GM12878 (cell line): ENCODE results near the gene ERI2. TPM values are rescaled to one million over a fixed set of nuclear protein-coding genes. Genes with fewer than 3 reads are reported as not detected.

ENCODE experiments used
- ATAC-seq: fragments of 200-7000 bp; cut with Tn5 transposase; 3 replicates; pipeline ENCODE4 v1.9.1; 2020; ENCODE audit warnings: mild to moderate bottlenecking, moderate library complexity
- BruUV-seq: library from RNA; stranded (reverse); fragments of 400-500 nt; replicated peaks from 2 replicates; lab custom pipeline; 2021; lab: Mats Ljungman, UMichigan
- CTCF ChIA-PET: fragments of 300-600 bp; sonication (Branson Sonifier 250); formaldehyde crosslinking; extraction: SDS; loops from one replicate; lab custom pipeline; 2021; ENCODE audit warnings: inconsistent platforms; lab: Yijun Ruan, JAX
- POLR2A ChIA-PET: fragments of 350-600 bp; formaldehyde crosslinking; extraction: SDS; loops from one replicate; lab custom pipeline; 2021; ENCODE audit warnings: inconsistent platforms; lab: Charles Lee
- RAD21 ChIA-PET: fragments of 300-600 bp; sonication (Branson Sonifier 250); formaldehyde crosslinking; loops from one replicate; lab custom pipeline; 2023; ENCODE audit warnings: antibody characterized with exemption; ENCODE audit not compliant: unreplicated experiment; lab: Charles Lee
- SMC1A ChIA-PET: fragments of 300-600 bp; sonication (Branson Sonifier 250); formaldehyde crosslinking; loops from one replicate; lab custom pipeline; 2023; ENCODE audit not compliant: unreplicated experiment, uncharacterized antibody; lab: Charles Lee
- DNase-seq: peaks from one replicate; pipeline ENCODE4 v3.0.0-alpha.2; 2011; ENCODE audit warnings: low read depth, low spot score
- FAIRE-seq: peaks from 3 replicates; lab custom pipeline; 2011; peaks lifted over from hg19 to GRCh38; lab: Jason Lieb, UNC
- H2AFZ ChIP-seq: 2 replicates; pipeline ENCODE4 v1.6.0; 2011; ENCODE audit warnings: low read depth, low read length, control low read depth; ENCODE audit not compliant: control insufficient read depth
- H3K27ac ChIP-seq: 2 replicates; pipeline ENCODE4 v1.5.1; 2011; ENCODE audit warnings: control low read depth; ENCODE audit not compliant: control insufficient read depth, insufficient read depth
- H3K27me3 ChIP-seq, 2 experiments: replicated peaks in 1 of 2; 2 replicates each; pipeline versions ENCODE4 v1.6.0 to v1.6.1; 2011; ENCODE audit warnings: low read length in 1 of 2; ENCODE audit not compliant: control insufficient read depth in 2 of 2, insufficient read depth in 2 of 2
- H3K36me3 ChIP-seq, 2 experiments: 2 replicates each; pipeline ENCODE4 v1.5.1; 2011; ENCODE audit warnings: low read length in 1 of 2; ENCODE audit not compliant: control insufficient read depth in 2 of 2, insufficient read depth in 2 of 2
- H3K4me1 ChIP-seq: 2 replicates; pipeline ENCODE4 v1.6.1; 2011; ENCODE audit warnings: mild to moderate bottlenecking, low read length, moderate library complexity, mixed read lengths; ENCODE audit not compliant: control insufficient read depth, insufficient read depth
- H3K4me2 ChIP-seq: 2 replicates; pipeline ENCODE4 v1.6.0; 2011; ENCODE audit warnings: control low read depth; ENCODE audit not compliant: control insufficient read depth, insufficient read depth
- H3K4me3 ChIP-seq: fragments of 200-600 bp; sonication (generic); 2 replicates; pipeline ENCODE4 v1.5.1; 2016
- H3K79me2 ChIP-seq: 2 replicates; pipeline ENCODE4 v1.6.0; 2011; ENCODE audit warnings: low read length; ENCODE audit not compliant: control insufficient read depth, insufficient read depth
- H3K9ac ChIP-seq: 2 replicates; pipeline ENCODE4 v1.8.0; 2011; ENCODE audit warnings: low read length, control low read depth, mixed read lengths; ENCODE audit not compliant: control insufficient read depth, insufficient read depth
- H3K9me3 ChIP-seq: replicated peaks from 3 replicates; pipeline ENCODE4 v1.5.1; 2011; ENCODE audit warnings: mild to moderate bottlenecking, low read length; ENCODE audit not compliant: control insufficient read depth, insufficient read depth
- H4K20me1 ChIP-seq: 2 replicates; pipeline ENCODE4 v1.6.0; 2011; ENCODE audit not compliant: control insufficient read depth, insufficient read depth
- CBFB ChIP-seq: IDR thresholded peaks from 2 replicates; pipeline ENCODE4 v1.6.1; 2016; ENCODE audit warnings: antibody characterized with exemption, low read depth
- LARP7 ChIP-seq: fragments of 450-650 bp; IDR thresholded peaks from 2 replicates; pipeline ENCODE4 v1.6.1; 2017; ENCODE audit warnings: mild to moderate bottlenecking
- NFYA ChIP-seq: IDR thresholded peaks from 2 replicates; pipeline ENCODE4 v1.6.1; 2011; ENCODE audit warnings: low read depth, mild to moderate bottlenecking, low read length, improper control_type of control experiment, borderline replicate concordance
- POLR2AphosphoS5 ChIP-seq: IDR thresholded peaks from 2 replicates; pipeline ENCODE4 v1.6.1; 2011; ENCODE audit warnings: mild to moderate bottlenecking, low read length, inconsistent platforms
- SIN3A ChIP-seq: IDR thresholded peaks from 2 replicates; pipeline ENCODE4 v1.6.1; 2012; ENCODE audit warnings: low read depth, low read length, improper control_type of control experiment
- SREBF2 ChIP-seq: IDR thresholded peaks from 2 replicates; pipeline ENCODE4 v1.6.1; 2012; ENCODE audit warnings: mild to moderate bottlenecking, low read length
- WGBS: methylation state at CpG from one replicate; pipeline ENCODE4 v1.1.6; 2016; ENCODE audit warnings: low lambda C conversion rate; ENCODE audit not compliant: insufficient replicate concordance, insufficient coverage; ENCODE audit errors: missing lambda C conversion rate; 5-methylcytosine and 5-hydroxymethylcytosine counted together
- in situ Hi-C: fragments of 300-500 bp; cut with MboI; formaldehyde crosslinking; loops from 9 replicates; pipeline ENCODE4 v1.14.3; 2018; ENCODE audit warnings: mixed read lengths
- intact Hi-C: fragments of 100-400 bp; cut with micrococcal nuclease; formaldehyde crosslinking; loops from one replicate; pipeline ENCODE4 v1.14.2; 2022; ENCODE audit not compliant: unreplicated experiment
- polyA plus RNA-seq, 11 experiments: library from polyadenylated mRNA; depleted of rRNA in 4 of 11; unstranded in 6 of 11; stranded (reverse) in 5 of 11; fragments of >200 nt; fragmentation: Nextera tagmentation in 4 of 11; fragmentation: Illumina TruSeq in 1 of 11; extraction: Ambion mirVana in 4 of 11; extraction: Trizol in 1 of 11; gene quantifications; 1 replicate in 1 of 11; 2 replicates in 10 of 11; pipeline versions ENCODE4 v1.2.1 to v1.2.3, GENCODE V29; 2011 to 2016; ENCODE audit warnings: inconsistent platforms in 2 of 11, missing spikeins in 2 of 11, low read depth in 1 of 11
- small RNA-seq: library from RNA; depleted of rRNA; stranded (forward); fragments of <200 nt; gene quantifications from one replicate; pipeline ENCODE3, GENCODE V24; 2014
- total RNA-seq, 4 experiments: library from RNA; depleted of rRNA in 3 of 4; stranded (reverse); fragments of >200 nt in 3 of 4; fragmentation: Illumina TruSeq in 1 of 4; extraction: Trizol in 1 of 4; gene quantifications; 2 replicates each; pipeline versions ENCODE4 v1.2.1 to v1.2.3, GENCODE V29; 2013 to 2021
- TF ChIP-seq, protein P1 (sequence below): fragments of 450-650 bp; IDR thresholded peaks from 2 replicates; pipeline ENCODE4 v1.6.1; 2017; ENCODE audit warnings: mild to moderate bottlenecking
- TF ChIP-seq, protein P2 (sequence below): fragments of 450-650 bp; IDR thresholded peaks from 2 replicates; pipeline ENCODE4 v1.6.1; 2017; ENCODE audit warnings: borderline replicate concordance

ERI2 gene
- total and polyA plus RNA-seq, 10 of the 15 experiments (the other 5 are each of a cell fraction or from before 2014, with no cell fraction given), result 7.7 to 35.5 (median 19.2) TPM

DNA sequence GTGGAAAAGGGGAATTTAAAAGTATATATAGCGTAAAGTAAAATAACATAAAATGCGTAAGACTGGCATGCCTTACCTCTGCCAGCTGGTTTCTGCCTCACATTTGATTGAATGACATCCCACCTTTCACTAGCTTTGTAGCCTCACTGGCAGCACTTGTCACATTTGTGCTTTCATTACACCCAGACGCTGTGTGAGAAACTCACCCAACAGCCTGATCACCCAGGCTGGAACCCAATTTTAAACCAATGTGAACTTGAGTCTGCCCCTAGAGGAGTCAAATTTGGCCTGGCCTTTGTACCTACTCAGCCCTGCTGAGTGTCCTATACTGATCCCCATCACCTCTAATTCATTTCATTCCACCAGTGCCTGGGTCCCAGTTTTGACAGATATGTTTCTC, 59.8 kb downstream of the ERI2 start:
- intact Hi-C loops (no loop called here), in situ Hi-C loops (no loop called here)
- H3K4me3 ChIP-seq, result no peak overlapping the region
- H3K9ac ChIP-seq, result no peak overlapping the region
- no peaks in the 10 kb centered on the region for H4K20me1 ChIP-seq
- DNase-seq (no peak), ATAC-seq (no peak), FAIRE-seq (no peak)
- no peak overlapping the region for H2AFZ ChIP-seq
- BruUV-seq, result no TSS peak
- ChIA-PET RAD21 (no interaction called here), SMC1A (no interaction called here), POLR2A (no interaction called here), CTCF (interaction anchor here (0.8 to 1.1 kb wide), 2 partner anchors 19 to 37 kb away, joined by 3 read pairs; no protein-coding TSS in a partner anchor)
- H3K27me3 ChIP-seq, result no peaks in the 10 kb centered on the region
- TF ChIP-seq NFYA (no peak), SREBF2 (no peak), POLR2AphosphoS5 (no peak), LARP7 (no peak), SIN3A (no peak), CBFB (no peak)
- TF ChIP-seq, protein P1, sequence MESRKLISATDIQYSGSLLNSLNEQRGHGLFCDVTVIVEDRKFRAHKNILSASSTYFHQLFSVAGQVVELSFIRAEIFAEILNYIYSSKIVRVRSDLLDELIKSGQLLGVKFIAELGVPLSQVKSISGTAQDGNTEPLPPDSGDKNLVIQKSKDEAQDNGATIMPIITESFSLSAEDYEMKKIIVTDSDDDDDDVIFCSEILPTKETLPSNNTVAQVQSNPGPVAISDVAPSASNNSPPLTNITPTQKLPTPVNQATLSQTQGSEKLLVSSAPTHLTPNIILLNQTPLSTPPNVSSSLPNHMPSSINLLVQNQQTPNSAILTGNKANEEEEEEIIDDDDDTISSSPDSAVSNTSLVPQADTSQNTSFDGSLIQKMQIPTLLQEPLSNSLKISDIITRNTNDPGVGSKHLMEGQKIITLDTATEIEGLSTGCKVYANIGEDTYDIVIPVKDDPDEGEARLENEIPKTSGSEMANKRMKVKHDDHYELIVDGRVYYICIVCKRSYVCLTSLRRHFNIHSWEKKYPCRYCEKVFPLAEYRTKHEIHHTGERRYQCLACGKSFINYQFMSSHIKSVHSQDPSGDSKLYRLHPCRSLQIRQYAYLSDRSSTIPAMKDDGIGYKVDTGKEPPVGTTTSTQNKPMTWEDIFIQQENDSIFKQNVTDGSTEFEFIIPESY, result no peak
- TF ChIP-seq, protein P2, sequence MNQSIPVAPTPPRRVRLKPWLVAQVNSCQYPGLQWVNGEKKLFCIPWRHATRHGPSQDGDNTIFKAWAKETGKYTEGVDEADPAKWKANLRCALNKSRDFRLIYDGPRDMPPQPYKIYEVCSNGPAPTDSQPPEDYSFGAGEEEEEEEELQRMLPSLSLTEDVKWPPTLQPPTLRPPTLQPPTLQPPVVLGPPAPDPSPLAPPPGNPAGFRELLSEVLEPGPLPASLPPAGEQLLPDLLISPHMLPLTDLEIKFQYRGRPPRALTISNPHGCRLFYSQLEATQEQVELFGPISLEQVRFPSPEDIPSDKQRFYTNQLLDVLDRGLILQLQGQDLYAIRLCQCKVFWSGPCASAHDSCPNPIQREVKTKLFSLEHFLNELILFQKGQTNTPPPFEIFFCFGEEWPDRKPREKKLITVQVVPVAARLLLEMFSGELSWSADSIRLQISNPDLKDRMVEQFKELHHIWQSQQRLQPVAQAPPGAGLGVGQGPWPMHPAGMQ, result no peak
- H3K9me3 ChIP-seq, result no peaks in the 10 kb centered on the region; the same call in 1 of the 3 replicates
- H3K4me1 ChIP-seq, result no peaks in the 10 kb centered on the region
- no peak overlapping the region for H3K27ac ChIP-seq
- WGBS, result 98% methylated on average over 3 of the region's 3 CpGs
- H3K79me2 ChIP-seq, result peaks cover 1% of the 10 kb centered on the region
- H3K4me2 ChIP-seq, result no peak overlapping the region
- H3K36me3 ChIP-seq, result no peaks in the 10 kb centered on the region

Small RNAs within 50 kb of the gene (small RNA-seq; reads per million reads assigned to genes)
- gene RF00618 (not detected), gene RNU6-944P (not detected)

Other genes with a start within 250 kb of the ERI2 start
- not detected in 2 replicates for gene ACSM2B, start 230.1 kb downstream of the ERI2 start, total RNA-seq (2014; rRNA removed)
- gene ACSM2B, start 230.1 kb downstream of the ERI2 start, total RNA-seq (2014; rRNA removed; fragmentation: Illumina TruSeq; extraction: Trizol), result not detected in 2 replicates
- 0.13 TPM in 1 of 2 replicates, not detected in the other for gene ACSM2B, start 230.1 kb downstream of the ERI2 start, total RNA-seq (2021)
- not detected in 2 replicates for gene ACSM2B, start 230.1 kb downstream of the ERI2 start, polyA plus RNA-seq (2011; rRNA removed)
- not detected in 2 replicates for gene ACSM2B, start 230.1 kb downstream of the ERI2 start, polyA plus RNA-seq (2014; fragmentation: Illumina TruSeq; extraction: Trizol)
- gene ACSM2B, start 230.1 kb downstream of the ERI2 start, polyA plus RNA-seq (2014; fragmentation: Nextera tagmentation; extraction: Ambion mirVana), result not detected
- not detected in 2 replicates for gene ACSM2B, start 230.1 kb downstream of the ERI2 start, polyA plus RNA-seq (2014; rRNA removed)
- gene ACSM2B, start 230.1 kb downstream of the ERI2 start, polyA plus RNA-seq (2016; fragmentation: Nextera tagmentation; extraction: Ambion mirVana), result not detected
- gene ACSM1, start 108.8 kb downstream of the ERI2 start, total RNA-seq (2014; rRNA removed), result 0.22 TPM in 1 of 2 replicates, not detected in the other
- 0.09 and 0.22 TPM in 2 replicates for gene ACSM1, start 108.8 kb downstream of the ERI2 start, total RNA-seq (2014; rRNA removed; fragmentation: Illumina TruSeq; extraction: Trizol)
- gene ACSM1, start 108.8 kb downstream of the ERI2 start, total RNA-seq (2021), result not detected in 2 replicates
- gene ACSM1, start 108.8 kb downstream of the ERI2 start, polyA plus RNA-seq (2011; rRNA removed), result 0.15 and 0.26 TPM in 2 replicates
- gene ACSM1, start 108.8 kb downstream of the ERI2 start, polyA plus RNA-seq (2014; fragmentation: Illumina TruSeq; extraction: Trizol), result 0.13 and 0.55 TPM in 2 replicates
- under 1 TPM; 0.11 TPM for gene ACSM1, start 108.8 kb downstream of the ERI2 start, polyA plus RNA-seq (2014; fragmentation: Nextera tagmentation; extraction: Ambion mirVana)
- gene ACSM1, start 108.8 kb downstream of the ERI2 start, polyA plus RNA-seq (2014; rRNA removed), result 0.14 and 0.22 TPM in 2 replicates
- gene ACSM1, start 108.8 kb downstream of the ERI2 start, polyA plus RNA-seq (2016; fragmentation: Nextera tagmentation; extraction: Ambion mirVana), result not detected
- 46.3 and 48.4 TPM in 2 replicates for gene THUMPD1, start 64.7 kb downstream of the ERI2 start, total RNA-seq (2014; rRNA removed)
- gene THUMPD1, start 64.7 kb downstream of the ERI2 start, total RNA-seq (2014; rRNA removed; fragmentation: Illumina TruSeq; extraction: Trizol), result 48.5 and 49.5 TPM in 2 replicates
- gene THUMPD1, start 64.7 kb downstream of the ERI2 start, total RNA-seq (2021), result 33.7 and 36.2 TPM in 2 replicates
- 35.5 and 61.3 TPM in 2 replicates for gene THUMPD1, start 64.7 kb downstream of the ERI2 start, polyA plus RNA-seq (2011; rRNA removed)
- gene THUMPD1, start 64.7 kb downstream of the ERI2 start, polyA plus RNA-seq (2014; fragmentation: Illumina TruSeq; extraction: Trizol), result 37.7 and 44.4 TPM in 2 replicates
- gene THUMPD1, start 64.7 kb downstream of the ERI2 start, polyA plus RNA-seq (2014; fragmentation: Nextera tagmentation; extraction: Ambion mirVana), result 10 to 100 TPM; 21.5 to 26.1 TPM
- gene THUMPD1, start 64.7 kb downstream of the ERI2 start, polyA plus RNA-seq (2014; rRNA removed), result 28.9 and 31.7 TPM in 2 replicates
- gene THUMPD1, start 64.7 kb downstream of the ERI2 start, polyA plus RNA-seq (2016; fragmentation: Nextera tagmentation; extraction: Ambion mirVana), result 10 to 100 TPM; 45.2 to 49.5 TPM
- gene ACSM3, start 42.5 kb downstream of the ERI2 start, total RNA-seq (2014; rRNA removed), result 4.5 and 7.7 TPM in 2 replicates
- 5.4 and 6.5 TPM in 2 replicates for gene ACSM3, start 42.5 kb downstream of the ERI2 start, total RNA-seq (2014; rRNA removed; fragmentation: Illumina TruSeq; extraction: Trizol)
- gene ACSM3, start 42.5 kb downstream of the ERI2 start, total RNA-seq (2021), result 4.4 and 7.1 TPM in 2 replicates
- 21.0 and 28.6 TPM in 2 replicates for gene ACSM3, start 42.5 kb downstream of the ERI2 start, polyA plus RNA-seq (2011; rRNA removed)
- 6.7 and 7.5 TPM in 2 replicates for gene ACSM3, start 42.5 kb downstream of the ERI2 start, polyA plus RNA-seq (2014; fragmentation: Illumina TruSeq; extraction: Trizol)
- gene ACSM3, start 42.5 kb downstream of the ERI2 start, polyA plus RNA-seq (2014; fragmentation: Nextera tagmentation; extraction: Ambion mirVana), result 1 to 10 TPM; 5.0 to 6.8 TPM
- 4.2 and 4.9 TPM in 2 replicates for gene ACSM3, start 42.5 kb downstream of the ERI2 start, polyA plus RNA-seq (2014; rRNA removed)
- gene ACSM3, start 42.5 kb downstream of the ERI2 start, polyA plus RNA-seq (2016; fragmentation: Nextera tagmentation; extraction: Ambion mirVana), result 1 to 10 TPM; 6.9 to 7.9 TPM
- 10.3 and 12.9 TPM in 2 replicates for gene REXO5, start 55 bp upstream of the ERI2 start, total RNA-seq (2014; rRNA removed)
- 9.9 and 11.0 TPM in 2 replicates for gene REXO5, start 55 bp upstream of the ERI2 start, total RNA-seq (2014; rRNA removed; fragmentation: Illumina TruSeq; extraction: Trizol)
- 9.3 and 9.4 TPM in 2 replicates for gene REXO5, start 55 bp upstream of the ERI2 start, total RNA-seq (2021)
- gene REXO5, start 55 bp upstream of the ERI2 start, polyA plus RNA-seq (2011; rRNA removed), result 9.4 and 13.6 TPM in 2 replicates
- 9.2 and 10.3 TPM in 2 replicates for gene REXO5, start 55 bp upstream of the ERI2 start, polyA plus RNA-seq (2014; fragmentation: Illumina TruSeq; extraction: Trizol)
- 1 to 10 TPM; 3.8 to 4.1 TPM for gene REXO5, start 55 bp upstream of the ERI2 start, polyA plus RNA-seq (2014; fragmentation: Nextera tagmentation; extraction: Ambion mirVana)
- gene REXO5, start 55 bp upstream of the ERI2 start, polyA plus RNA-seq (2014; rRNA removed), result 8.6 and 12.9 TPM in 2 replicates
- gene REXO5, start 55 bp upstream of the ERI2 start, polyA plus RNA-seq (2016; fragmentation: Nextera tagmentation; extraction: Ambion mirVana), result 10 to 100 TPM; 15.4 to 15.5 TPM
- gene DCUN1D3, start 93.9 kb upstream of the ERI2 start, total RNA-seq (2014; rRNA removed), result 2.4 and 2.8 TPM in 2 replicates
- gene DCUN1D3, start 93.9 kb upstream of the ERI2 start, total RNA-seq (2014; rRNA removed; fragmentation: Illumina TruSeq; extraction: Trizol), result 2.3 and 2.5 TPM in 2 replicates
- 3.5 and 3.7 TPM in 2 replicates for gene DCUN1D3, start 93.9 kb upstream of the ERI2 start, total RNA-seq (2021)
- gene DCUN1D3, start 93.9 kb upstream of the ERI2 start, polyA plus RNA-seq (2011; rRNA removed), result 4.5 and 5.5 TPM in 2 replicates
- 1.6 and 1.8 TPM in 2 replicates for gene DCUN1D3, start 93.9 kb upstream of the ERI2 start, polyA plus RNA-seq (2014; fragmentation: Illumina TruSeq; extraction: Trizol)
- gene DCUN1D3, start 93.9 kb upstream of the ERI2 start, polyA plus RNA-seq (2014; fragmentation: Nextera tagmentation; extraction: Ambion mirVana), result 1 to 10 TPM in 1 of 2 experiments, under 1 TPM in 1; 0.47 to 1.2 TPM
- gene DCUN1D3, start 93.9 kb upstream of the ERI2 start, polyA plus RNA-seq (2014; rRNA removed), result 1.9 TPM in 2 replicates
- gene DCUN1D3, start 93.9 kb upstream of the ERI2 start, polyA plus RNA-seq (2016; fragmentation: Nextera tagmentation; extraction: Ambion mirVana), result 1 to 10 TPM; 1.3 to 1.8 TPM
- gene LYRM1, start 94.3 kb upstream of the ERI2 start, total RNA-seq (2014; rRNA removed), result 24.9 and 27.2 TPM in 2 replicates
- 37.2 and 41.0 TPM in 2 replicates for gene LYRM1, start 94.3 kb upstream of the ERI2 start, total RNA-seq (2014; rRNA removed; fragmentation: Illumina TruSeq; extraction: Trizol)
- 18.4 and 19.4 TPM in 2 replicates for gene LYRM1, start 94.3 kb upstream of the ERI2 start, total RNA-seq (2021)
- 54.4 and 81.5 TPM in 2 replicates for gene LYRM1, start 94.3 kb upstream of the ERI2 start, polyA plus RNA-seq (2011; rRNA removed)
- 43.8 and 44.8 TPM in 2 replicates for gene LYRM1, start 94.3 kb upstream of the ERI2 start, polyA plus RNA-seq (2014; fragmentation: Illumina TruSeq; extraction: Trizol)
- 10 to 100 TPM; 36.9 to 43.7 TPM for gene LYRM1, start 94.3 kb upstream of the ERI2 start, polyA plus RNA-seq (2014; fragmentation: Nextera tagmentation; extraction: Ambion mirVana)
- 29.3 and 30.2 TPM in 2 replicates for gene LYRM1, start 94.3 kb upstream of the ERI2 start, polyA plus RNA-seq (2014; rRNA removed)
- gene LYRM1, start 94.3 kb upstream of the ERI2 start, polyA plus RNA-seq (2016; fragmentation: Nextera tagmentation; extraction: Ambion mirVana), result 10 to 100 TPM; 38.9 to 40.5 TPM